NCI-H82 (cell line): ENCODE measurements around the gene MMP21.

Experiments
- DNase-seq: peaks from one replicate; lab custom pipeline; 2025; lab: John Stamatoyannopoulos, UW

Gene MMP21

DNA sequence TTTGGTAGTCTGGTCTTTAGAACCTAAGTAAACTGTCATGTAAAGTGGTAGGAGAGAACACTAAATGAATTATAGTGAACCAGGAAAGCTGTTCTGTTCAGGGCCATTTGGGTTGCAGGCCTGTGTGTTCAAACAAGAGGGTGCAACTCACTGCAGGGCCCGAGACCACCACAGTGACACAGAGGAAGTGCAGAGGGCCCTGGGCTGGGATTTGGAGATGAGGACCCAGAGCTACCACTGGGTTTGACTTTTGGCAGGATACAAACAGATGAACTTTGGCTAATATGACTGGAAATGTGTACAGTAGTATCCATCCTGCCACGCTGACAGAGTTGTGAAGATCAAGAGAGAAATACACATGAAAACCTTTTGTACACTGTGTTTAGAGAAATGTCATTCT lies 9.8 kb downstream of the MMP21 start:
- DNase-seq: no peak

DNA sequence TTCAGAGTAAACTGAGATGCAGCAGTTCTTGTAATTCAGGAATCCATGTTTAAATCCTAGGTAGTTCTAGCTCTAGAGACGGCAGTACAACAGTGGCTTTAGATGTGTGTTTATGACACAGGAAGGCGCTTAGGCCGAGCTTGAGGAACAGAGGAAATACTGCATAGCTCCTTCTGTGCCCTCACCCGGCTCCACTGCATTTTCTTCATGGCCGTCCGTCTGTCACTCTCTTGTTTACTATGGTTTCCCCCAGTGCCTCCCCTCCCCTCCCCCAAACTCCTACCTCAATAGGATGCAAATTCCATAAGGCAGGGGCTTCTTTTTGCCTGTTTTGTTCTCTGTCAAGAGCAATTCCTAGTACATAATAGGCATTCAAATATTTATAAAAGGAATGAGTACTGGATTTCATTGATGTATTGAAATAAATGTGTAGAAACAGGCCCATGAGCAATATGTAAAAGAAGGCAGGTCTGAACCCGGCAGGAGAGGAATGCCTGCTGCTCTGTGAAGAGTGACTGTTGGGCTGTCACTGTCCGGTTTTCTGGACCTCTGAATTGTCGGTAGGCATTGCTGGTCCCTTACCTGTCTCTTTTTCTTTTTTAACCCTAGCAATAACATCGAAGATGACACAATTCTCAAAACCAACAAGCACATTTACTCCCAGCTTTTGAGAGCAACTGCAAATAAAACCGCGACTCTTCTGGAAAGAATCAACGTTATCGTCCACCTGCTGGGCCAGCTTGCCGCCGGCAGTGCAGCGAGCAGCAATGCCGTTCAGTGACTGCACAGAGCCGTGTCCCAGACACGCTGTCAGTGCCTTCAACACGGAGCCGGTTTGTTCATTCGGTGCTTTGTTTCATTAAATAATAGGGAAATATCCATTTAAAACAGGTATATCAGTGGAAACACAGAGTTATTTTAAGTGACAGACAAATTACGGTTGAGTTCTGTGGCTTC lies 12.7 kb downstream of the MMP21 start:
- no peak for DNase-seq

DNA sequence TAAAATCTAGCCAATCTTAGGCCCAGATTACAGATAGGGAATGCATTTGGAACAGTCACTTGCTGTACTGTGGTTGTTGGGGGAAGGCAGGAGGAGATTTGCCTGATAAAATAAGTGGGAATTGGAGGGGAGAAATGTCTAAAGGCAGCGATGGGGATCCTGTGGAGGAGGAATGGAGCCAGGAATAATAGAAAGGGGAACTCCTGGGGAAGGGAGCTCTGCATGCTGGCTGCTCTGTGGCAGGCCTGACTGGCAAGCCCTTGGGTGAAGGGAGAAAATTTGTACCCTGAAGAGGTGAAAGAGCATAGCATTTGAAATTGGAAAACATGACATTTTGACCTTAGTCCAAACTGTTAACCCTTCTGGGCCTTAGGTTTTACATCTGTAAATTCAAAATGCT lies 13.7 kb downstream of the MMP21 start:
- no peak for DNase-seq

DNA sequence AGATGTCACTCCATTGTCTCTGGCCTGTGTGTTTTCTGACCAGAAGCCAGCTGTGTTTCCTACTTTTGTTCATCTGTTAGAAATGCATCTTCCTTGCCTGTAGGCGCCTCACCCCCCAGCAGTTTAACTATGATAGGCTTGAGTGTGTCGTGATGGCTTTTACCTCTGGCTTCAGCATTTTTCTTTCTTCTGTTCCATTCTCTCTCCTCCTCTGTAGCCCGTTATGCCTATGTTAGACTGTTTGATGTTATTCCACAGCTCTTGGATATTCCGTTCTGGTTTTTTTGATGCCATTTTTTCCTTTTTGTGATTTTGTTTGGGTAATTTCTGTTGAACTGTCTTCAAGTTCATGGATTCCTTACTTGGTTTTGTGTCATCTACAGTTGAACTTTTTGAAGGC lies 17.9 kb downstream of the MMP21 start:
- no peak for DNase-seq

DNA sequence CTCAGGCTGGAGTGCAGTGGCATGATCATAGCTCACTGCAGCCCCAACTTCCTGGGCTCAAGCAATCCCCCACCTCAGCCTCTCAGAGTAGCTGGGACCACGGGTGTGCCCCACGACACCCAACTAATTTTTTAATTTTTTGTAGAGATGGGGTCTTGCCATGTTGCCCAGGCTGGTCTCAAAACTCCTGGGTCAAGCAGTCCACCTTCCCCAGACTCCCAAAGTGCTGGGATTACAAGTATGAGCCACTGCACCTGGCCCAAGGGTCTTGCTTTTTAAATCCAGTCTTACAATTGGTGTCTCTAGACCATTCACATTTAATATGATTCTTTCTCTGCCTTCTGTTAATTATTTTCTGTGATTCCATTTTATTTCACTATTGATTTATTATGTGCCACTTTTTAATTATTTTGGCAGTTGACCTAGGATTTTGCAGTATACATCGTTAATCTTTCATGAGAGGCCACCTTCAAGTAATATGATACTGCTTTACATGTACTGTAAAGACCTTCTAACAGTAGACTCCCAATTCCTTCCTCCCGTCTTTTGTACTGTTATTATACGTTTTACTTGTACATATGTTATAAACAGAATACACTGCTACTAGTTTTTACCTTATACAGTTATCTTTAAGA lies 18.7 kb downstream of the MMP21 start:
- DNase-seq: no peak

DNA sequence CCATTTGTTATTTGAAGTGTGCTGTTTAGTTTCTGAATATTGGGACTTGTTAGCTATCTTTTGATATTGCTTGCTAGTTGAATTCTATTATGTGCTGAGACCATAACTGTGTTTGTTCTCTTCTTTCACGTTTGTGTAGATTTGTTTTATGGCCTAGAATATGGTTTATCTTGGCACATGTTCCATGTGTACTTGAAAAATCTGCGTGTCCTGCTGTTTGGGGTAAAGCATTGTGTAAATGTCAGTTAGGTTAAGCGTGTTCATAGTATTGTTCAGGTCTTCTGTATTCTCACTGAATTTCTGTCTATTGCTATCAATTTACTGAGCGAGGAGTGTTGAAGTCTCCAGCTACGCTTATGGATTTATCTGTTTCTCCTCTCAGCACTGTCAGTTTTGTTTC lies 19.4 kb downstream of the MMP21 start:
- DNase-seq: no peak

DNA sequence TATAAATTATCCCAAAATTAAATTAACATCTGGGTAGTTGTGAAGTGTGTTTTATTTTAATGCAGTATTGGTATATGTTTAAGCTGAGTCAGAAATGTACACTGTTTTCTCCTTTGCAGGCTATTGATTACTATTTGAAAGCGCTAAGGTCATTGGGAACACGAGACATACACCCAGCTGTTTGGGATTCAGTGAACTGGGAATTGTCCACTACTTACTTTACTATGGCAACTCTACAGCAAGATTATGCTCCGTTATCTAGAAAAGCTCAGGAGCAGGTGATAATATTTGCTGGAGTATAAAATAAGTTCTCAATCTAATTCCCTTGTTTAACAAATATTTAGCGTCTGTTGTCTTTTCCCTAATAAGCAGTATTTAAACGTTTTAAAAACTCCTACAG lies 28.2 kb downstream of the MMP21 start:
- no peak for DNase-seq

DNA sequence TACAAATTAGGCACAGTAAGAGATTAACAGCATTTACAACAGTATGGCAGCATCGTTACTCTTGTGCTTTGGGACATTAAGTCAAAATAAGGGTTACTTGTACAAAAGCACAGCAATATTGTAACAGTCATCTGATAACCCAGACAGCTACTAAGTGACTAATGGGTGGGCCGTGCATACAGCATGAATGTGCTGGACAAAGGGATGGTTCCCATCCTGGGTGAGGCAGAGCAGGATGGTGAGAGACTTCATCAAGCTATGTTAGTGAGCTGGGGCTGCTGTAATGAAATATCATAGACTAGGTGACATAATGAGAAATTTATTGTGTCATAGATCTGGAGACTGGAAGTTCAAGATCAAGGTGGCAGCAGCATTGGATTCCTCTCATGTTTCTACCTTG lies 30.7 kb downstream of the MMP21 start:
- no peak for DNase-seq

DNA sequence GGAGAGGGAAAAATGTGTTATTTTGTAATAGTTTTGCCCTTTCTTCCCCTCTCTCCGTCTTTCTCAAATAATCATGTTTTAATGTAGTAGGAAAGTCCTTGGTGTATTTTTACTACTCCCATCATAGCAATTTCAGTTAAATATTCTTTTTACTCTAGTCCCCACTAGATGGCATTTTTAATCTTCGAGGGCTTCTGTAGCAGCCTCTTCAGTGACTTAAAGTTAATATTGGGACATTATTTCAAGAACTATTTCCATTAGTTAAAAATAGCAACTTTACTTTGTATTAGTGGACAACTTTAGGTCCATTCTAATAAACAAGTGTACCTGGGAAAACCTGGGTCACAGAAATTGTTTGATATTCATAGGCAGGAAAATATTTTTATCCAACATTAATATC lies 33.2 kb downstream of the MMP21 start:
- no peak for DNase-seq

DNA sequence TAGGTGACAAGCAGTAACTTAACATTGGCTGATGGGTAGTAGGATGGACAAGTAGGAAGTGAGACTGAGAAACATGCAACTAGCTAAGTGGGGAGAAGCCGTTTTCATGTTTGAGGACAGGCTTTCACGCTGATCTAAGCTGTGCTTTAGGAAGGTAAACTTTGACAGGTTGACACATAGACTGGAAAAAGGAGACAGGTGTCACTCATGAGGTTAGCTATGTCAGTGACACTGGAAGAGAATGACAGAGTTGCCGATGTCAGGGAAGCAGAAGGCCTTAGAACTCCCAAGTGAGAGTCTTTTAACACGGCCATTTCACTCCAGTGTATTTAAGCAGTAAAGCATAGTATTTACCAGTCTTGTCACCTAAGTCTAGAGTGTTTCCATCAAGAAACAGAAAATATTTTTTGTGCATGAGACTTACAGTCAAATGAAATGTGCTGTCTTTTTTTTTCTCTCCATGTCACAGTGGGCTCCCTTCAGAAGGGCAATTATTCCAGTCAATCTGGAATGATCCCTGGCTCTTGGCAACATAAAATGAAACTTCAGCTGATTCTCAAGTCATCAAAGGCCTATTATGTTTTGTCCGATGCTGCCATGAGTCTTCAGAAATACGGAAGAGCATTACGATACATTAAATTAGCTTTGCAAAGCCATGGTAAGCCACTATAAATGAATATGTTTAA lies 35.5 kb downstream of the MMP21 start:
- no peak for DNase-seq

DNA sequence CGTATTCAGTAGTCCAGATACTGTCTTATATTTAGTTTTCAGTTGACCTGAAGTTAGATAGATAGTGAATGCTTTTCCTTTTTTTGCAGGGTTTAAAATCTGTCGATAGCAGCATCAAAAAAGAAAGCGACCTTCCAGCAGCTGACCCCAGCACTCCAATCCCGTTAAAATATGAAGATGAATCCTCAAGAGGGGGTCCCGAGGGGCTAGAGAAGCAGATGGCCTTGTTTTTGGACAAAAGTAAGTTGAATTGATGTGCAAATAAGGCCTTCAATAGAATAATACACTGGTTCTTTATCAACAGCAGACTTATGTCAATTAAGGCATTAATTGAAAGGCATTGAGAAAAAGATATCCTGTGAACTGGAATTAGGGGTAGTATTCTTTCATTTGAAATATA lies 37.4 kb downstream of the MMP21 start:
- DNase-seq: no peak

DNA sequence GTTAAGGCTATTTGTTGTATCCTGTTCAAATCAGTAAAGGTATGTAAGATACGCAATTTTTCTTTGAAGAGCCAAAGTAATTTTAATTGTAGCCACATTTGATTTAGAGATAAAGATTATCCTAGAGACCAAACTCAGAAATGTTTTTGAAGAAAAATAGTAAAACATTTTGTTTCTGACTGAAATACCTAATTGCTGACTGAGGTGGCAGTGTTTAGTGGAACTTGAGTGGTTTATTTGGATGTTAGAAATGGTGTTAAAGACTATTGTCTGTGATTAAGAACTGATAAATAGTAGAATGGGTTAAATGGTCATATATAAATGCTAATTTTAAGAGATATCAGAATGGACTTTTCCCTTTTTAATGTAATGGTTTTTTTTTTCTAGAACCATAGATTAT lies 40.8 kb downstream of the MMP21 start:
- no peak for DNase-seq

DNA sequence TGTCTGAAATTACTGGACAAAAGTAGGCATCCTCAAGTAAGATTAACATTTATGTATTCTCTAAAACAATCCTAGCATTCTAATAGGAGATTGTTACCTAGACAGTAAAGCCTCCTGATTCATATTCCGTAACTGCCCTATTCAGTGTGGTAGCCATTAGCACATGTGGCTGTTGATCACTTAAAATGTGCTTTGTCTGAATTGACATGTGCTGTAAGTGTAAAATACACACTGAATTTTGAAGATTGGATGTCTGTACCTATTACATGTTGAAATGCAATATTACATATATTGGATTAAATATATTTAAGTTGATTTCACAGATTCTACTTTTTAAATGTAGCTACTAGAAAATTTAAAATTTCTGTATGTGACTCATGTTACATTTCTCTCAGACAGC lies 41.5 kb downstream of the MMP21 start:
- no peak for DNase-seq

DNA sequence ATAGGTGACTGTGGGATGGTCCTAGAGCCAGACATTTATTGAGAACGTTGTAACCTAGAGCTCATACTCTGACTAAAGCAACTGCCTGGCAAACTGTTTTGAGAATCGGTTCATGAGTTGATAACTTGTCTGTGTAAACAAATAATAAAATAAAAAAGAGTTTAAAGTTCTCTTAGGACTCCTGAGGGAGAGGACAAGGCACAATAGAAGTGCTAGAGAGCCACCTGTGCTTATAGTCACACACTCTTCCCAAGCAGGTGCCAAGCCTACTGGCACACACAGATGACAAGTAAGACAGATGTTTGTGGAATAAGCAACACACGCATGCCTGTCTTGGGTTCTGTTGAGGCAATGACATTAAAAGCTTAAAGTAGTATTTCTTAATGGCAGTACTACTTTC lies 48.2 kb downstream of the MMP21 start:
- no peak for DNase-seq

DNA sequence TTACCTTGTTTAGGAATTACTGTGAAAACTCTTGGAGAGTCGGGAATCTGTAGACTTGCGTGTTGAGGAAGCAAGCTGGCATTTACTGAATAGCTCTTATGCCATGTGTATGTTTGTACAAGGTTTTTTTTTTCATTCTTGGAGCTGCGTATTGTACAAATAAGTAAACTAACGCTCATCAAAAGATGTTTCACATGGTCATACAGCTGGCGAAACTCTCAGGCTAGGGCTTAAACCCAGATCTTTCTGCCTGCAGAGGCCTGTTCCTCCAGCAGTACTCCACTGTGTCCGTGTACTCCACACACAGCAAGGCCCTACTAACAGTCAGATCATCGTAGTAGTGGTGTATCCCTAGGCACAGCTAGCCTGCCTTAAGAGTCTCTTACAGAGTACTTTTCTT lies 48.7 kb downstream of the MMP21 start:
- no peak for DNase-seq

DNA sequence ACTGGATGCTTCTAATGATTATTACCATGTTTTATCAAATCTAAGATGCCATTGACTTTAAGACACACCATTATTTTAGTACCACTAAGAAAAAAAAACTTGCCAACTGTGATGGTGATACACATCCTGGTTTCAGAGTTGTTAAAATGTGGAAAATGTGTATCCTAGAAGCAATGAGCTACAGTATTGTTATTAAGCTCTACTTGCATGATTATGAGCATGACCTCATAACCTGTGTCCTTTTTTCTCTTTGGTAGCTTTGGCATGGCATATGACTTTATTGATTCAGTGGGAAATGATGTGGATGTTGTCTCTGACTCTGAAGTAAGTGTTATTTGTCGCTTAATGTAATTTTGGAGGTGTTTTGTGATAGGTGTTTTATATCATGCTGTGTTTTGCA lies 52.8 kb downstream of the MMP21 start:
- no peak for DNase-seq

DNA sequence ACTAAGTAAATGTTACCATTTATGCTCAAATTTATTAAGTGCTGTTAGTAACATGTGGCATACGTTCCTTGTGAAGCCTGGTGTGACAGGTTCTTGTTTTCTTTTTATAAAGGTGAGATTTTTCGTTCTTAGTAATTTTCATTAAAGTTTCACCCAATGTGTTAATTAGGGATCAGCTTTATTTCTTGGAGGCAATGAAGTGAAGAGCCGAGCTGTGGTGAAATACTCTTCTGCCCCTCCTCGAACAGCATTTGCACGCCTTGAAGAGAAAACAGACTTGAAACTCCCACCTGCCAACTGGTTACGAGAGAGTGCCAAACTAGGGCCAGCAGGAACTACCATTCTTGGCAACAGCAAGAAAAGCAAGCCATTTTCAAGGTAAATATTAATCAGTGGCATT lies 54.6 kb downstream of the MMP21 start:
- no peak for DNase-seq

DNA sequence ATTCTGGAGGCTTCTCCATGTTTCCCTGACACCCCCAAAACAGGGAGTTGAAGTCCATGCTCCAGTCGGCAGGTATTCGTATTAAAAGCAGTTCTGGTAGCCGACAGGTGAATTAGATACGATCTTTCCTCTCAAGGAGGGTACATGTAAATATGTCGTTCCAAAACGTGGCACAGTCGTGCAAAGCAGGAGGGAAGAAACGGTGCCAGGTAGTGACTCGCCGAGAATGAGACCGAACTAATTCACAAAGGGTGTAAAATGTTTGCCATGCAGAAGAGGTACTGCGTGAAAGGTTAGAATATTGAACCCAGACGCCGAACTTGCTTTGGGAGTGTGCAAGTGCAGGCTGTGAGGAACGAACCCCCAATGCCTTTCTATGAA lies 55.6 kb downstream of the MMP21 start:
- no peak for DNase-seq

DNA sequence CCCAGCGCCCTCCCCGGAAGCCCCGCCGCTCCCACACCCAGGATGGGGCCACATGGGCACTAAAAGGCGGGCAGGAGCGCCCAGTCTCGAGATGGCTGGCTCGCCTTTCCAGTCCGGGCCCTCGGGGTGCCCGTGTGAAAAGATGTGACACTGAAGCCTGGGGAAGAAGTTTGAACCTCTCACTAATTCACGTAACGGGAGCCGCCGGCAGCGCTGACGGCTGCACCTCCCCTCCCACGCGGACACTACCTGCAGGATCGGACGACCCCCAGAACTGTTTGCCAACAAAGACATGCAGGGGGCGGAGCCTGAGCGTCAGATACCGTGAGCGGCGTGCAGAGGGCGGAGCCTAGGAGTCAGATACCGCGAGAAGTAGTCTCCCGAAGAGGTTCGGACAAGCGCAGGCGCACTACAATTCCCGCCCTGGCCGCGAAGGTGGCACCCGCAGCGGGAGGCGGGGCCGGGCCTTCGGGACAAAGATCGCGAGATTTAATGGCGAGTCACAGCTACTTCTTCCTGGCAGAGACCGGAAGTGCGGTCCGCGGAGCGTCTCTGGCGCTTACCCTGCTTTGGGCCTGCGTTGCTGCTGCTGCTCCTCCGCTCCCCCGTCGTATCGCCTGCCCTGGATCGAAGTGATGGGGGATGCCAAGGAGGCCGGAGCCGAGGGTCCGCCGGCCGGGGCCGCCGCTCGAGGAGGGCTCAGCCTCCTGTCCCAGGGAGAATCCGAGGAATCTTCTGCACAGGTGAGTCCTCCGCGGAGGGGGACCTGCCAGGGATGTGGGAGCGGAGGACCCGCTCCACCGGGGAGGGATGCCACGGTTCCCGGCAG lies 56.2 kb downstream of the MMP21 start, which contains the start of gene EDRF1:
TSS of gene EDRF1 (plus strand) at position 537 of the 829 bp plus-strand sequence. CDS start at position 636, 99 bp downstream.
- peak; percentile 99 for DNase-seq
